A549 (cell line): ENCODE measurements around the gene SETX. TPM values are rescaled to one million over a fixed set of nuclear protein-coding genes. Genes with fewer than 3 reads are reported as not detected.

Experiments
- ATAC-seq, 2 experiments: fragments of 200-7000 bp in 1 of 2; fragments of >200 bp in 1 of 2; cut with Nextera tagmentation in 1 of 2; cut with Tn5 transposase in 1 of 2; 3 replicates each; pipeline versions ENCODE4 v1.8.0 to v1.9.1; 2018 to 2020; ENCODE audit warnings: mild to moderate bottlenecking in 1 of 2, moderate library complexity in 1 of 2
- CTCF ChIA-PET: fragments of 300-600 bp; sonication (Branson Sonifier 250); formaldehyde crosslinking; extraction: SDS; loops from one replicate; lab custom pipeline; 2021; ENCODE audit warnings: antibody characterized with exemption, inconsistent platforms; lab: Yijun Ruan, JAX
- POLR2A ChIA-PET: fragments of 350-600 bp; formaldehyde crosslinking; extraction: SDS; loops from one replicate; lab custom pipeline; 2021; ENCODE audit warnings: antibody characterized with exemption, inconsistent platforms; lab: Yijun Ruan, JAX
- DNase-seq, 2 experiments: peaks; one replicate each; pipeline versions ENCODE4 v3.0.0 to v3.0.0-alpha.2; 2011 to 2016; ENCODE audit warnings: low read depth in 1 of 2, low spot score in 1 of 2
- FAIRE-seq: peaks from 2 replicates; lab custom pipeline; 2011; peaks lifted over from hg19 to GRCh38; lab: Jason Lieb, UNC
- H3K27ac ChIP-seq, 2 experiments: fragments of >200 bp; sonication (Bioruptor Twin); formaldehyde crosslinking; 3 replicates each; pipeline ENCODE4 v1.5.1; 2016 to 2017
- H3K4me1 ChIP-seq: fragments of >200 bp; sonication (Bioruptor Twin); formaldehyde crosslinking; 3 replicates; pipeline ENCODE4 v1.6.1; 2016
- H3K4me2 ChIP-seq: fragments of >200 bp; sonication (Bioruptor Twin); formaldehyde crosslinking; 3 replicates; pipeline ENCODE4 v1.6.1; 2016
- H3K4me3 ChIP-seq: fragments of >200 bp; sonication (Bioruptor Twin); formaldehyde crosslinking; 3 replicates; pipeline ENCODE4 v1.5.1; 2016
- H3K9me3 ChIP-seq: fragments of >200 bp; sonication (Bioruptor Twin); formaldehyde crosslinking; 3 replicates; pipeline ENCODE4 v1.6.1; 2016
- CEBPB ChIP-seq, 2 experiments: fragments of >200 bp in 1 of 2; sonication (Bioruptor Twin) in 1 of 2; formaldehyde crosslinking in 1 of 2; IDR thresholded peaks; 2 replicates each; pipeline ENCODE4 v1.6.1; 2012 to 2016
- CHD4 ChIP-seq: fragments of 200-600 bp; sonication (generic); IDR thresholded peaks from 2 replicates; pipeline ENCODE4 v1.6.1; 2016; ENCODE audit warnings: antibody characterized with exemption, mild to moderate bottlenecking, borderline replicate concordance
- ESRRA ChIP-seq: fragments of 150-350 bp; IDR thresholded peaks from 2 replicates; pipeline ENCODE4 v1.6.1; 2014; ENCODE audit warnings: mild to moderate bottlenecking, low read length, borderline replicate concordance
- FOSB ChIP-seq: fragments of 250-450 bp; sonication (Bioruptor Pico); IDR thresholded peaks from 2 replicates; pipeline ENCODE4 v1.5.0; 2020; ENCODE audit warnings: mild to moderate bottlenecking, moderate library complexity
- FOSL2 ChIP-seq, 2 experiments: fragments of 450-650 bp in 1 of 2; fragments of >200 bp in 1 of 2; sonication (Bioruptor Twin) in 1 of 2; formaldehyde crosslinking; IDR thresholded peaks; 2 replicates each; pipeline versions ENCODE4 v1.5.0 to v1.6.1; 2016 to 2020; ENCODE audit warnings: mild to moderate bottlenecking in 1 of 2, moderate library complexity in 1 of 2
- HOXA7 ChIP-seq: fragments of 250-450 bp; sonication (Bioruptor Pico); IDR thresholded peaks from 2 replicates; pipeline ENCODE4 v1.5.0; 2020; ENCODE audit warnings: mild to moderate bottlenecking, moderate library complexity
- KDM5A ChIP-seq: fragments of 200-600 bp; sonication (generic); IDR thresholded peaks from 2 replicates; pipeline ENCODE4 v1.6.1; 2016; ENCODE audit warnings: antibody characterized with exemption, mild to moderate bottlenecking
- NFE2L2 ChIP-seq: fragments of 150-350 bp; conservative IDR thresholded peaks from 2 replicates; pipeline ENCODE4 v1.6.1; 2014; ENCODE audit warnings: low read length
- NPAS2 ChIP-seq: fragments of 250-450 bp; sonication (Bioruptor Pico); IDR thresholded peaks from 2 replicates; pipeline ENCODE4 v1.8.0; 2022; ENCODE audit warnings: mild to moderate bottlenecking, moderate library complexity, borderline replicate concordance
- NR3C1 ChIP-seq: fragments of >200 bp; sonication (Bioruptor Twin); formaldehyde crosslinking; IDR thresholded peaks from 3 replicates; pipeline ENCODE4 v1.6.1; 2017
- POLR2AphosphoS2 ChIP-seq: conservative IDR thresholded peaks from 2 replicates; pipeline ENCODE4 v1.6.1; 2012; ENCODE audit warnings: low read length, improper control_type of control experiment, inconsistent platforms
- RFX5 ChIP-seq: fragments of 450-650 bp; IDR thresholded peaks from 2 replicates; pipeline ENCODE4 v1.7.1; 2014; ENCODE audit warnings: antibody characterized with exemption, mild to moderate bottlenecking, moderate library complexity
- SMC3 ChIP-seq: fragments of >200 bp; sonication (Bioruptor Twin); formaldehyde crosslinking; IDR thresholded peaks from 3 replicates; pipeline ENCODE4 v1.6.1; 2018; ENCODE audit warnings: inconsistent platforms
- SREBF2 ChIP-seq: fragments of 450-650 bp; IDR thresholded peaks from 2 replicates; pipeline ENCODE4 v1.6.1; 2014; ENCODE audit warnings: mild to moderate bottlenecking, moderate library complexity
- TP53 ChIP-seq: fragments of 250-450 bp; sonication (Bioruptor Pico); IDR thresholded peaks from 2 replicates; pipeline ENCODE4 v1.5.0; 2021; ENCODE audit warnings: mild to moderate bottlenecking, moderate library complexity
- ZFP36 ChIP-seq: fragments of 450-650 bp; IDR thresholded peaks from 2 replicates; pipeline ENCODE4 v1.6.1; 2014; ENCODE audit warnings: borderline replicate concordance; ENCODE audit not compliant: partially characterized antibody
- ZNF302 ChIP-seq: fragments of 250-450 bp; sonication (Bioruptor Pico); IDR thresholded peaks from 2 replicates; pipeline ENCODE4 v1.9.0; 2021; ENCODE audit warnings: inconsistent platforms, mild to moderate bottlenecking, moderate library complexity
- WGBS: methylation state at CpG from one replicate; pipeline ENCODE4 v1.1.6; 2017; ENCODE audit errors: missing lambda C conversion rate; 5-methylcytosine and 5-hydroxymethylcytosine counted together
- polyA plus RNA-seq, 4 experiments: library from polyadenylated mRNA; depleted of rRNA in 3 of 4; stranded (reverse); fragments of >200 nt; fragmentation: RNase III in 1 of 4; extraction: RNeasy Plus Mini Kit Qiagen cat#74134 plus additional on column Dnase treatment in 1 of 4; gene quantifications; 2 replicates in 3 of 4; 3 replicates in 1 of 4; pipeline ENCODE4 v1.2.3, GENCODE V29; 2011 to 2017
- TF ChIP-seq, protein P1 (sequence below): fragments of 150-350 bp; IDR thresholded peaks from 2 replicates; pipeline ENCODE4 v1.6.1; 2014; ENCODE audit warnings: low read depth, mild to moderate bottlenecking, low read length
- TF ChIP-seq, protein P2 (sequence below): fragments of >200 bp; sonication (Bioruptor Twin); formaldehyde crosslinking; IDR thresholded peaks from 2 replicates; pipeline ENCODE4 v1.6.1; 2016

SETX gene
- polyA plus RNA-seq, 2 of the 4 experiments (the other 2 are of a cell fraction): 14.7 to 34.3 TPM

- TF ChIP-seq HOXA7 (CRISPR knock-in tag): no peak
- TF ChIP-seq, protein P1, sequence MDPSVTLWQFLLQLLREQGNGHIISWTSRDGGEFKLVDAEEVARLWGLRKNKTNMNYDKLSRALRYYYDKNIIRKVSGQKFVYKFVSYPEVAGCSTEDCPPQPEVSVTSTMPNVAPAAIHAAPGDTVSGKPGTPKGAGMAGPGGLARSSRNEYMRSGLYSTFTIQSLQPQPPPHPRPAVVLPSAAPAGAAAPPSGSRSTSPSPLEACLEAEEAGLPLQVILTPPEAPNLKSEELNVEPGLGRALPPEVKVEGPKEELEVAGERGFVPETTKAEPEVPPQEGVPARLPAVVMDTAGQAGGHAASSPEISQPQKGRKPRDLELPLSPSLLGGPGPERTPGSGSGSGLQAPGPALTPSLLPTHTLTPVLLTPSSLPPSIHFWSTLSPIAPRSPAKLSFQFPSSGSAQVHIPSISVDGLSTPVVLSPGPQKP: no peak
- no peak for TF ChIP-seq TP53 (CRISPR knock-in tag)
- TF ChIP-seq KDM5A: no peak
Observed at GRCh38 chr9:132295181-132295580, 59.6 kb downstream of the SETX start (continued).

DNA sequence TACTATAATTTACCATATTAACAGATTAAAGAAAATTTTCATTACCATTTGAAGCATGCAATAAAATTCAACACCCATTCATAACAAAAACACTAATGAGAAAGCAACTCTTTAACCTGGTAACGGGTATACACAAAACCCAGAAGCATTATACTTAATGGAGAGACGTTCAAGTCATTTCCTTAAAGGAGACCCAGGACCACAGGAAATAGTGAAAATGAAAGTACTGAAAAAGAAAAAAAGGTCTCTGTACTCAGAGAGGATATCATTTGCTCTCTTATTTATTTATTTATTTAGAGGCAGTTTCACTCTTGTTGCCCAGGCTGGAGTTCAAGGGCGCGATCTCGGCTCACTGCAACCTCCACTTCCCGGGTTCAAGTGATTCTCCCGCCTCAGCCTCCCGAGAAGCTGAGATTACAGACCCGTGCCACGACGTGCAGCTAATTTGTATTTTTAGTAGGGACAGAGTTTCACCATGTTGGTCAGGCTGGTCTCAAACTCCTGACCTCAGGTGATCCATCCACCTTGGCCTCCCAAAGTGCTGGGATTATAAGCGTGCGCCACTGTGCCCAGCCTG lies 61.6 kb downstream of the SETX start:
- Histone ChIP-seq H3K27ac (no peak overlapping the region), H3K4me2 (no peak overlapping the region), H3K9me3 (no peaks in the 10 kb centered on the region), H3K4me1 (no peaks in the 10 kb centered on the region), H3K4me3 (no peak overlapping the region)
- DNase-seq: no peak
- no peak for FAIRE-seq
- TF ChIP-seq ZNF302 (CRISPR knock-in tag) (no peak), CHD4 (no peak)
- POLR2A ChIA-PET: no interaction called here
- CTCF ChIA-PET: interaction anchor here (1.1 kb wide), 1 partner anchor 16 kb away, joined by 3 read pairs; no protein-coding TSS in a partner anchor
- no peak for ATAC-seq
- 90% methylated on average over 13 of the region's 13 CpGs for WGBS

DNA sequence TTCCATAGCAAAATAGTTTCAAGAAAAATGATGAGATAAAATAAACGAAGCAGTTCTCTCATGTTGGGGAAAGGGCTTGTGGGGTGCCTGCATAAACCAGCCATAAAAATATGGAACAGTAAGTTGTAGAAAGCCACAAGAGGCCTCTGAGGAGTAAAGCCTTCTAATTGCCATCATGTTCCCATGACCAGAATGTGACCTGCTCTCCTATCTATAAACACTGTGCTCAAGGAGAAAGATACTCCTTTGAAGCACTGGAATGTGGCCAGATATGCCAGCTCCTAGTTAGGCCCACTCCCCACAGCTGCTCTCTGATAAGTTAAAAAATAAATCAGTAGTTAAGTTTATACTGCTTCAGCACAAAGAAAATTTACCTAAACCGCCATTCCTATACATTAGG lies 65.8 kb downstream of the SETX start:
- DNase-seq: no peak
- TF ChIP-seq ZFP36: no peak
- TF ChIP-seq NFE2L2: no peak
- no peak for TF ChIP-seq POLR2AphosphoS2
- TF ChIP-seq ESRRA: no peak
- no peak for TF ChIP-seq KDM5A
- no peak for TF ChIP-seq SREBF2
- no peak for TF ChIP-seq RFX5
- TF ChIP-seq TP53 (CRISPR knock-in tag): no peak
- no peak for TF ChIP-seq FOSB
- ChIA-PET POLR2A (no interaction called here), CTCF (interaction anchor here (1.2 to 1.4 kb wide), 2 partner anchors 30 to 503 kb away, joined by 3 read pairs; no protein-coding TSS in a partner anchor)
- ATAC-seq: no peak
- no peak overlapping the region for H3K4me3 ChIP-seq
- no peak overlapping the region for H3K27ac ChIP-seq
- 88% methylated on average over 2 of the region's 2 CpGs for WGBS
- FAIRE-seq: no peak
- H3K4me2 ChIP-seq: no peak overlapping the region
- no peaks in the 10 kb centered on the region for H3K4me1 ChIP-seq
- no peaks in the 10 kb centered on the region for H3K9me3 ChIP-seq

GRCh38 chr9:132288361-132288760 lies 66.4 kb downstream of the SETX start:
- Histone ChIP-seq H3K4me3 (no peak overlapping the region), H3K27ac (no peak overlapping the region), H3K9me3 (no peaks in the 10 kb centered on the region), H3K4me2 (no peak overlapping the region), H3K4me1 (no peaks in the 10 kb centered on the region)
- ChIA-PET POLR2A (no interaction called here), CTCF (interaction anchor here (0.9 kb wide), 1 partner anchor 9 kb away, joined by 3 read pairs; no protein-coding TSS in a partner anchor)
- WGBS: 43% methylated on average over 1 of the region's 1 CpG
- ATAC-seq (no peak), DNase-seq (no peak), FAIRE-seq (no peak)
- TF ChIP-seq, protein P2, sequence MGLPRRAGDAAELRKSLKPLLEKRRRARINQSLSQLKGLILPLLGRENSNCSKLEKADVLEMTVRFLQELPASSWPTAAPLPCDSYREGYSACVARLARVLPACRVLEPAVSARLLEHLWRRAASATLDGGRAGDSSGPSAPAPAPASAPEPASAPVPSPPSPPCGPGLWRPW: no peak
- TF ChIP-seq NR3C1: no peak
- TF ChIP-seq CEBPB (IDR thresholded peaks at IDR 0.05): no peak
- no peak for TF ChIP-seq FOSL2 (IDR thresholded peaks at IDR 0.05)
- TF ChIP-seq FOSL2 (CRISPR knock-in tag; IDR thresholded peaks at IDR 0.05): no peak
- no peak for TF ChIP-seq SMC3
- TF ChIP-seq NPAS2 (CRISPR knock-in tag): no peak
